Measurements from ENCODE around the gene SUPT4H1. TPM values are rescaled to one million over a fixed set of nuclear protein-coding genes. Genes with fewer than 3 reads are reported as not detected.

SUPT4H1 gene
- total and polyA plus RNA-seq, 9 of the 15 experiments (the other 6 are each of a cell fraction or from before 2014, with no cell fraction given) = 62.1 to 320 (median 117) TPM

DNA sequence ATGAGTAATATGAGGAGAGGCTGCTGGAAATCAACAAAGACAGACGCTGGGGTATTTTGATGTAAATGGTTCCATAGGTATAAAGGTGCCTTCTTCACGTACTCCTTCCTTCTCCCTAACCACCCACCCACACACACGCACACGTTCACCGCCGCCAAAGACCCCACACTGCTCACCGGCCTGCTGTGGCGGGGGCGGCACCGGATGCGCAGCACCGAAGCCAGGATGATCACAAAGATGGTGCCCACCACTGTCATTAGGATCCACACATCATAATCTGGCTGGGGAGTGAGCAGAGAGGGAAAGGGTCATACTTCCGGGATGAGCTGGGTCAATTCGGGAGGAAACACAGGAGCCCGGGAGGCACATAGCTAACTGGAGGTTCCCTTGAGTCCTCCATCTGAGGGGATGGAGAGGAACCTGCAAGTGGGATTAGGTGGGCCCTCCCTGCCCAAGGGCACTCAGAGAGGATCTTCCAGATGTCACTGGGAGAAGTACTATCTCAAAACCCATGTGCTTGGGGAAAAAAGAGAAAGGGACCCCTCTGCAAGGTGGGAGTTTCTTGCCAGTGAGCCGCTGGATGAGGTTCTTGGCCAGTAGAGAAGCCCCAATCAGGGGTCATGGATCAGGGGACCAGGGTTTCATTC lies 10.5 kb upstream of the SUPT4H1 start (continued):
- TF ChIP-seq ZNF184 (CRISPR knock-in tag; IDR thresholded peaks at IDR 0.05) (no peak), CHD1 (IDR thresholded peaks at IDR 0.05; ENCODE audit: low read length) (no peak), PURB (CRISPR knock-in tag; IDR thresholded peaks at IDR 0.05; ENCODE audit: low read depth) (no peak), YBX1 (IDR thresholded peaks at IDR 0.05) (no peak)

DNA sequence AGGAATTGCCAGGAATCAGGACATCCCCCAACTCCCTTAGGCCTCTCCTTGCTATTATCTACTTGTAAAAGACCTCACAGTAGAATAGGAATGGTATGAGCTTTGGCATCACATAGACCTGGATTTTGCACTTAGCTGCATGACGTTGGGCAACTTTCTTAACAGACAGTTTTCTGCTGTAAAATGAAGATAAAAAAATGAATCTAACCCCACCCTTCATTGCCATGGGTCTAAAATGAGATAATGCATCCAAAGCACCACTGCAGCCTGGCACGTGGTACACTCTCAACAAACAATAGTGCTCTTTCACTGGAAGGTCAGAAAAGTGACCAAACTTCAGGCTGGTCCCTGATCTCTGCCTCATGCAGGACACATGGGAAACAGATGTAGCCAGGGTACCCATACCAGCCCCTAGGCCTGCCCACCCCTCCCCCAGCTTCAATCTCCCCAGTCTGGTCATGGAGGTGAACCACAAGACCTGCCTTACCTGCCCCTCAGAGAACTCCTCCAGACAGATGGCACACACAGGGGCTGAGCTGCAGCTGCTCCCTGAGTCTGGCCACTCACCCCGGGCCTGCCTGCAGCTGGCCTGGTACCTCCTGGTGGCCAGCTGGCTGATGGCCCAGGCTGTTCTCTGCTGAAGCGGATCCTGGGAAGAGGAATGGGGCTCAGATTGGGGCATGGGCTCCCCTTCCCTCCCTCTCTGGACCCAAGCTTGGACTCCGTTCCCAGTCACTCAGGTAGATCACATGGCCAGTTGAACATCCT lies 8.5 kb upstream of the SUPT4H1 start:
- H2AFZ ChIP-seq (ENCODE audit: low read depth, low read length) = 0 out of 2 replicates have a peak overlapping the region, but pooled peaks have one; percentile 28
- H3K9me1 ChIP-seq (ENCODE audit: control insufficient read depth, insufficient read depth, low read length) = peaks cover 3% of the 10 kb centered on the region
- H3K79me2 ChIP-seq (ENCODE audit: control insufficient read depth, insufficient read depth, low read length) = no peaks in the 10 kb centered on the region
- no TSS peak for BruUV-seq (replicated peaks)
- no peaks in the 10 kb centered on the region for H3K27me3 ChIP-seq (ENCODE audit: control insufficient read depth in 2 of 2, insufficient read depth in 2 of 2, low read length in 2 of 2)
- H3K9me3 ChIP-seq (replicated peaks; ENCODE audit: control insufficient read depth, insufficient read depth, low read depth, low read length) = no peaks in the 10 kb centered on the region
- H3K4me3 ChIP-seq = no peak overlapping the region
- DNase-seq (ENCODE audit: extremely low read depth in 1 of 4, low spot score in 3 of 4) = no peak
- POLR2A ChIA-PET = interaction anchor here (0.9 to 17.7 kb wide), 6 partner anchors 8 to 28 kb away, joined by 3 to 257 read pairs (median 4); partner anchors contain the start of gene SUPT4H1
- H3K27ac ChIP-seq (ENCODE audit: extremely low read depth, low read depth, low read length) = no peak overlapping the region
- in situ Hi-C loops (cut with MboI) = no loop called here
- intact Hi-C loops (cut with micrococcal nuclease) = no loop called here
- TF ChIP-seq USF1 (CRISPR knock-in tag; IDR thresholded peaks at IDR 0.05) (0 out of 2 replicates have a peak, but pooled peaks have one; percentile 18), XRCC5 (IDR thresholded peaks at IDR 0.05; ENCODE audit: low read depth, low read length) (no peak)
- FAIRE-seq = no peak
- peaks cover 28 to 38% of the 10 kb centered on the region in 2 experiments for H3K4me1 ChIP-seq (replicated peaks in 1 of 2; ENCODE audit: control insufficient read depth in 2 of 2, insufficient read depth in 2 of 2, low read length in 2 of 2)
- H3K4me2 ChIP-seq (ENCODE audit: insufficient read depth, low read length) = no peak overlapping the region
- CTCF ChIA-PET (ENCODE audit: low intra/inter-chr PET ratio) = no interaction called here
- H4K20me1 ChIP-seq (replicated peaks; ENCODE audit: control insufficient read depth, insufficient read depth, low read length) = no peaks in the 10 kb centered on the region
- H3K36me3 ChIP-seq (ENCODE audit: control insufficient read depth, insufficient read depth, low read length) = no peaks in the 10 kb centered on the region; the same call in 1 of the 3 replicates
- H3K9ac ChIP-seq (ENCODE audit: insufficient read depth in 1 of 2, low read depth in 2 of 2, low read length in 2 of 2) = peak overlapping the region in 1 of 2 experiments; percentile 76; a peak in 2 of 4 replicates
- ATAC-seq = no peak
- 61% methylated on average over 5 of the region's 5 CpGs for WGBS (ENCODE audit: insufficient coverage, low coverage, missing lambda C conversion rate)
